Activated T-helper 1 cell treated with anti-CD3 and anti-CD28 coated beads, Interleukin-2, amount 50 U/mL, for 16 hours (primary cell): ENCODE data around the gene TBC1D9.
"Not testable (repeated sequence)": the region's sequence is repeated elsewhere in the genome, so short reads cannot be mapped to it uniquely, and the experiment has no call there.

ENCODE experiments used
- DNase-seq, 2 donors: peaks; one replicate each; pipeline ENCODE4 v3.0.0-alpha.2; 2020; ENCODE audit warnings: low read depth in 1 of 2, low spot score in 1 of 2

The TBC1D9 gene

GRCh38 chr4:140756319-140757231 is at the start of gene TBC1D9:
Gene TBC1D9 (minus strand): TSS chr4:140756385. CDS start chr4:140756045, 340 bp downstream.
- DNase-seq: no peak

- no peak for DNase-seq
Measured at GRCh38 chr4:140805293-140805692, 49.1 kb upstream of the TBC1D9 start.

GRCh38 chr4:140802591-140802990 is 46.4 kb upstream of the TBC1D9 start:
- DNase-seq: no peak

GRCh38 chr4:140800666-140801065 is 44.5 kb upstream of the TBC1D9 start:
- no peak for DNase-seq

GRCh38 chr4:140799686-140800225 is 43.6 kb upstream of the TBC1D9 start:
- DNase-seq: no peak

- no peak for DNase-seq
Measured at GRCh38 chr4:140793291-140793690, 37.1 kb upstream of the TBC1D9 start.

GRCh38 chr4:140790765-140791164 is 34.6 kb upstream of the TBC1D9 start:
- no peak for DNase-seq

- no peak for DNase-seq
Measured at GRCh38 chr4:140790171-140790570, 34.0 kb upstream of the TBC1D9 start.

- DNase-seq: no peak
Measured at GRCh38 chr4:140789759-140790158, 33.6 kb upstream of the TBC1D9 start.

GRCh38 chr4:140782787-140783186 is 26.6 kb upstream of the TBC1D9 start:
- DNase-seq: not testable (repeated sequence)

GRCh38 chr4:140781596-140781995 is 25.4 kb upstream of the TBC1D9 start:
- no peak for DNase-seq

- no peak for DNase-seq
Measured at GRCh38 chr4:140777894-140778293, 21.7 kb upstream of the TBC1D9 start.

GRCh38 chr4:140777386-140777785 is 21.2 kb upstream of the TBC1D9 start:
- no peak for DNase-seq

- no peak for DNase-seq
Measured at GRCh38 chr4:140776556-140776955, 20.4 kb upstream of the TBC1D9 start.

- DNase-seq: no peak
Measured at GRCh38 chr4:140774956-140775355, 18.8 kb upstream of the TBC1D9 start.

GRCh38 chr4:140774510-140774909 is 18.3 kb upstream of the TBC1D9 start:
- no peak for DNase-seq

- DNase-seq: no peak
Measured at GRCh38 chr4:140769209-140769608, 13.0 kb upstream of the TBC1D9 start.

GRCh38 chr4:140764785-140765392 is 8.7 kb upstream of the TBC1D9 start:
- DNase-seq: no peak

- no peak for DNase-seq
Measured at GRCh38 chr4:140762202-140762601, 6.0 kb upstream of the TBC1D9 start.

- no peak for DNase-seq
Measured at GRCh38 chr4:140757232-140757630, 1.0 kb upstream of the TBC1D9 start.

GRCh38 chr4:140755774-140756318 is 339 bp downstream of the TBC1D9 start:
- no peak for DNase-seq
